Thymus (tissue), 11 donors: ENCODE results near the gene PCA3. TPM values are rescaled to one million over a fixed set of nuclear protein-coding genes. Genes with fewer than 3 reads are reported as not detected.
"Not testable (repeated sequence)": the region's sequence is repeated elsewhere in the genome, so short reads cannot be mapped to it uniquely, and the experiment has no call there.

Experiments
- DNase-seq, 9 donors: peaks; one replicate each; pipeline ENCODE4 v3.0.0-alpha.2; 2013; ENCODE audit warnings: low spot score in 9 of 9, low read depth in 6 of 9, missing footprints in 1 of 9
- H3K27ac ChIP-seq, 2 donors: one replicate each; pipeline ENCODE4 v1.5.1; 2013; ENCODE audit warnings: control low read depth in 1 of 2, low read depth in 1 of 2, low read length in 1 of 2, mild to moderate bottlenecking in 1 of 2, moderate library complexity in 1 of 2
- H3K27me3 ChIP-seq, 2 donors: one replicate each; pipeline ENCODE4 v1.5.1; 2013; ENCODE audit warnings: low read length in 1 of 2; ENCODE audit not compliant: control insufficient read depth in 2 of 2, insufficient read depth in 1 of 2
- H3K36me3 ChIP-seq, 2 donors: one replicate each; pipeline ENCODE4 v1.5.1; 2013; ENCODE audit warnings: low read length in 1 of 2, mild to moderate bottlenecking in 1 of 2, moderate library complexity in 1 of 2; ENCODE audit not compliant: control insufficient read depth in 2 of 2, insufficient read depth in 2 of 2
- H3K4me1 ChIP-seq, 2 donors: one replicate each; pipeline ENCODE4 v1.5.1; 2013; ENCODE audit warnings: low read length in 2 of 2; ENCODE audit not compliant: control insufficient read depth in 2 of 2, insufficient read depth in 2 of 2
- H3K4me3 ChIP-seq, 2 donors: one replicate each; pipeline ENCODE4 v1.5.1; 2013; ENCODE audit warnings: low read length in 2 of 2, control low read depth in 1 of 2, mild to moderate bottlenecking in 1 of 2
- H3K9me3 ChIP-seq, 2 donors: one replicate each; pipeline ENCODE4 v1.5.1; 2013; ENCODE audit warnings: low read length in 1 of 2, mild to moderate bottlenecking in 1 of 2; ENCODE audit not compliant: control insufficient read depth in 2 of 2, insufficient read depth in 1 of 2
- WGBS: extraction: QIAGEN DNeasy Blood & Tissue Kit; methylation state at CpG from one replicate; pipeline ENCODE4 v1.1.7; 2013; 5-methylcytosine and 5-hydroxymethylcytosine counted together
- polyA plus RNA-seq: library from polyadenylated mRNA; stranded (reverse); fragments of 200-250 nt; gene quantifications from one replicate; pipeline ENCODE4 v1.2.3, GENCODE V29; 2013
- total RNA-seq: library from RNA; stranded (reverse); fragments of 120-200 nt; gene quantifications from one replicate; pipeline ENCODE4 v1.2.4, GENCODE V29; 2013
- donor health status: healthy.

The PCA3 gene
- total and polyA plus RNA-seq, 2 donors, result 0.09 TPM

DNA sequence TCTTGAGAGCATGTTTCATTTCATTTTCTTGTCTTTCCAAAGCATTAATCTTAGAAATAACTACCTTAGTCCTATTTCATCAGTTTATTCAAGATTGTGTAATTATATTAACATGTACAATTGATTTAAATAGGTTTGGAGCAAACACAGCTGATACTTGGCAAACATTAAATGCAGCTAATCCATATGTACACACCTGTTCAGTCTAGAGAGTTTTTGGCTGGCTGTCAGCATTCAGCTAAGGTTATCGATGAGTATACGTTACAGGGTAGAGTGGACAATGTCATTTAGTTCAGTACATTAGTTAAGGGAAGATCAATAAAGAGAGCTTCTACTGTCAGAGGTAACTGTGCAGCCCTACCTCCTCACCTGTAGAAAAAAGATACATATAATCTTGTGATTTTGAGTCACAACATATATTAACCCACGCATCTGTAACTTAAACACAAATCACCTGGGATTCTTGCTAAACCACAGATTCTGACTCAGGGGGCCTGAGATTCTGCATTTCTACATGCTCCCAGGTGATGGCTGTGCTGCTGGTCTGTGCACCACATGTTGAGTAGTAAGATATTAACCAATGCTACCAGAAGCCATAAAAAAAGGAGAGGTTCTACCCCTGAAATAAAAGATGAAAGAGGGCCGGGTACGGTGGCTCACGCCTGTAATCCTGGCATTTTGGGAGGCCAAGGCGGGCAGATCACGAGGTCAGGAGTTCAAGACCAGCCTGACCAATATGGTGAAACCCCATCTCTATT, 34.1 kb upstream of the PCA3 start:
- H3K27me3 ChIP-seq, result peaks cover 0 to 3% of the 10 kb centered on the region in 2 donors
- H3K4me3 ChIP-seq, result no peak overlapping the region
- H3K4me1 ChIP-seq, result no peaks in the 10 kb centered on the region
- H3K9me3 ChIP-seq, result no peaks in the 10 kb centered on the region
- DNase-seq, result no peak
- no peaks in the 10 kb centered on the region for H3K36me3 ChIP-seq
- H3K27ac ChIP-seq, result no peak overlapping the region
- WGBS, result 98% methylated on average over 8 of the region's 8 CpGs

DNA sequence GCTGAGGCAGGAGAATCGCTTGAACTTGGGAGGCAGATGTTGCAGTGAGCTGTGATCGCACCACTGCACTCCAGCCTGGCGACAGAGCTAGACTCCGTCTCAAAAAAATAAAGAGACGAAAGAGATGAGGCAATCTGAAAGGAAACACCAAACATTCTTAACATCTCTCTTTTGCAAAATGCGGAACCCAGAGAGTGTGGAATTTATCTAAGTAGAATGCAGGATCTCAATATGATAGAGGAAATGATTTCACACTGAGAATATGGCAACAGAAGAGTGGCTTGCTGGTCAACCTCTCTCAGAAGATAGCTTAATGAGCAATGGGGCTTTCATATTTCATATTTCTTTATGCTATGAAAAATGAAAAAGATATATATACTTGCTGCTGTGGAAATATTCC, 33.4 kb upstream of the PCA3 start:
- peaks cover 0 to 2% of the 10 kb centered on the region in 2 donors for H3K27me3 ChIP-seq
- no peaks in the 10 kb centered on the region for H3K36me3 ChIP-seq
- DNase-seq, result no peak
- no peaks in the 10 kb centered on the region for H3K4me1 ChIP-seq
- H3K27ac ChIP-seq, result no peak overlapping the region
- H3K9me3 ChIP-seq, result no peaks in the 10 kb centered on the region
- no peak overlapping the region for H3K4me3 ChIP-seq
- 93% methylated on average over 6 of the region's 6 CpGs for WGBS

DNA sequence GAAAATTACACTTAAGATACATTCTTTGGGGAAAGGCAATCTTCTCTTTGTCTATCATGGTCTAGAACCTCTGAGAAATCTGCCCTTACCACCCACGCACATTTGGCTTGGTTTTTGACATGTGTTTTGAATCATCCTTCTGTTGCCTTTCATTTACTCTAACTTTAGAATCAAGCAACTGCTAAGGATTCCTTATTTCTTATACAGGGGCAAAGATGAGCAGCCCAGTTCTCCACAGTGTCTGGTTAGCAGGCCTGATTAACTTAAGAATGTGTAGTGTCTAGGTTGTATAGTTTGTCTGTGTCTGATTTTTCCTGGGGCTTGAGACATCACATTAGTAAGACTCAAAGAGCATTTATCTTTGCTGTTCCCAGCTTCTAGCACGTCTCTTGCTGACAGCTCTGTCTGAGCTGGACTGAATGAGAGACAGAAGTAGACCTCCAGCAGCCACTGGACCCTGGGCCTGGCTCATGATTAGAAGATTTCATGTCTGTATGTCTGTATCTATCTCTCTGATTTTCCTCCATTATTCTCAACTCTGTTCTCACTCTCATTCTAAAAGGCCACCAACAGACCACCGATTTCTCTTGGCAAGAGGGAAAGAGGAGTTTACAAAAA, 31.8 kb upstream of the PCA3 start:
- Histone ChIP-seq H3K9me3 (no peaks in the 10 kb centered on the region), H3K27ac (no peak overlapping the region), H3K4me3 (no peak overlapping the region), H3K27me3 (no peaks in the 10 kb centered on the region), H3K4me1 (no peaks in the 10 kb centered on the region), H3K36me3 (no peaks in the 10 kb centered on the region)
- DNase-seq, result no peak
- WGBS, result 82% methylated on average over 3 of the region's 3 CpGs

DNA sequence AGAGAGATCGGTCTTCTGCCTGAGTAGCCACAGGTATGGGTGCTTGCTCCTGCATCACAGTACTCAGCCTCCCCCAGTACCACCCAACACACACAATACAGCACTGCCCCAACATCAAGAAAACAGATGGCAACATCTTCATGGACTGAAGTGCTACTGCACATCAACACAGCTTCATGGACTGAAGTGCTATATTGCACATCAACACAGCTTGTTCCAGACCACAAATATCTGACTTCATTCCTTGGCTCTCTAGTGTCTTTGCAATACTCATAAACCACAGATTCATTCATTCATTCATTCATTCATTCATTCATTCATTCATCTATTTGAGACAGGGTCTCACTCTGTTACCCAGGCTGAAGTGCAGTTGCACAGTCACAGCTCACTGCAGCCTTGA, 31.1 kb upstream of the PCA3 start:
- Histone ChIP-seq H3K4me3 (no peak overlapping the region), H3K9me3 (no peaks in the 10 kb centered on the region), H3K27me3 (no peaks in the 10 kb centered on the region), H3K4me1 (no peaks in the 10 kb centered on the region), H3K27ac (no peak overlapping the region), H3K36me3 (no peaks in the 10 kb centered on the region)
- DNase-seq, result no peak
- WGBS, result 98% methylated on average over 1 of the region's 1 CpG

DNA sequence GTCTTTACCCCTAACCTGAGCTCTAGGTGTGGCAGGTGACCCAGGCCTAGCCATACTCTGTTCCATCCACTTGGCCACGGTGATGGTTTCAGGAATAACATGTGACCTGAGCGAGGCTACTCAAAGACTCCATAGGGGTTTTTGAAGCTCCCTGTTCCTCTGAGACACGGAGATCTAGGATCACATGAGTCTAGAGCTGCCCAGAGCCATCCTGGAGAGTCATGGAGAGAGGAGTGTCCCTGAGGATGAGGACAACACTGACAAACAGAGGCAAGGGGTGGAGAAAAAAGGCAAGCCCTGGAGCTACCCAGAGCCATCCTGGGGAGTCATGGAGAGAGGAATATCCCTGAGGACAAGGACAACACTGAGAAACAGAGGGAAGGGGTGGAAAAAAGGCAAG, 29.5 kb upstream of the PCA3 start:
- Histone ChIP-seq H3K27ac (no peak overlapping the region), H3K4me3 (no peak overlapping the region), H3K9me3 (no peaks in the 10 kb centered on the region), H3K36me3 (no peaks in the 10 kb centered on the region), H3K27me3 (no peaks in the 10 kb centered on the region), H3K4me1 (no peaks in the 10 kb centered on the region)
- DNase-seq, result no peak
- WGBS, result 93% methylated on average over 3 of the region's 3 CpGs

DNA sequence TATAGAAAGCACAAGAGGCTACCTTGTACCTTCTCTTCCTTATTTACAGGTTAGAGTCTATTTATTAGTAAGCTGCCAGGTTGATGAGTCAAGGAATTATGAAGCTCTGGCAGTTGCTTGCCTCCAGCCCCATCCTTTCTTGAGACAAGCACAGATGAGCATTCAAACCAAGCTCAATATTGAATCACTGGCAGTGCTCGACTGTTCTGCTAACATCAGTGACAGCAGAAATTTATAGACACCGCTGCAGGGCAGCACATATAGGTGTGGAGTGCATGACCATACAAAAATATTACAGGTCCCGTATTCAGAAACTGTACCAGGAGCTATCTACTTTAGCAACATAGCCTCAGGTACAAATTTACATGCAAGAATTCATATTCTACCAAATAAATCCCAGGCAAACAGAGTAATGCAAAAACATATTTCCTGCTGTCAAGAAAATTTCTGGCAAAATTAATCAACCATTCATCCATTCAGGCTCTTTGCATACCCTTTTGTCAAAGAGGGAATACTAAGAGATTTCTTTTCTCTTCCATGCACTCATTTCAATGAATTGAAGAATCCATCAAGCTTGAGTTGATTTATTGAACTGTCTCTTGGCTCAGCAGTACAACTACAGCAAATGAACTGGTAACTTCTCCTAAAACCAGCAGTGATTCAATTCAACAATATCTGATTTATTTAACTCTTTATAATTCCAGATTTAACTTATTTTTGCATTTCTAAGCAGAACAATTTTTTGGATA, 26.9 kb upstream of the PCA3 start:
- no peak for DNase-seq
- Histone ChIP-seq H3K4me3 (no peak overlapping the region), H3K36me3 (no peaks in the 10 kb centered on the region), H3K9me3 (no peaks in the 10 kb centered on the region), H3K27ac (no peak overlapping the region), H3K4me1 (no peaks in the 10 kb centered on the region), H3K27me3 (no peaks in the 10 kb centered on the region)
- WGBS, result 67% methylated on average over 3 of the region's 3 CpGs

DNA sequence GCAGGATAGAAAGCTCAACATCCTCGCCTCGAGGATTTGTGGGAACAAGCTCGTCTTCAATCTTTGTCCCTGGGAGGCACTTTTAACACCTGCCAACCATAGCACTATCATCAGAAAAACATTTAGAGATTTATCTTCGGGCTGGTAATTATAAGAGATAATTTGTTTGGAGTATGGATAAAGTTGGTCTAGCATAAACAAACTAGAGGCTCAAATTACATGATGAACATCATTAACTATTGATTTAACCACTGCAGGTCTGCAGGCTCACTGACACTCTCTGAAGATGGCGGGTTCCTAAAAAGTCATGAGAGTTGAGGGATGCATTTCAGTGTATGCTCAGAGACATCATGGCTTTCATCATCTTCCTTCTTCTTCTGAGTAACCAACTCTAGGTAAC, 25.8 kb upstream of the PCA3 start:
- no peaks in the 10 kb centered on the region for H3K9me3 ChIP-seq
- no peak overlapping the region for H3K4me3 ChIP-seq
- 96% methylated on average over 5 of the region's 5 CpGs for WGBS
- H3K4me1 ChIP-seq, result no peaks in the 10 kb centered on the region
- H3K36me3 ChIP-seq, result no peaks in the 10 kb centered on the region
- DNase-seq, result no peak
- no peak overlapping the region for H3K27ac ChIP-seq
- no peaks in the 10 kb centered on the region for H3K27me3 ChIP-seq

DNA sequence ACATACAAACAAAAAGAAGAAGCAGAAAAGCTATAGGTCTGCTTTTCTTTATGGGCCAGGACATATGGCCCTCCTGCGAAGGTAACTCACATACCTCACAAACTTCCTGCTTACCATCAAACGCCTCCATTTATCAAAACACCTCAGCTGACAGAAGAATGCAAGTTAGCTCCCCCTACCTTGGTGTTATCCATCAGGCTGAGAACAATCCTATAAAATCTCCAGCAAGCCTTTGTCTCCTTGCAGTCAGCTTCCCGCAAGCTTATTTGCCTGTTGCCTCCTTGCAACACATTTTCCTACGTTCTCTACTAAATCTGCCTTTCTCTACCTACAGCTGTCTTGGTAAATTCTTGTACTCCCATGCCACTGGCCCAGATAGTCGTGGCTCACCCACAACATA, 22.7 kb upstream of the PCA3 start:
- Histone ChIP-seq H3K36me3 (no peaks in the 10 kb centered on the region), H3K27me3 (no peaks in the 10 kb centered on the region), H3K4me3 (no peak overlapping the region), H3K9me3 (no peaks in the 10 kb centered on the region), H3K27ac (no peak overlapping the region), H3K4me1 (no peaks in the 10 kb centered on the region)
- no peak for DNase-seq
- 92% methylated on average over 5 of the region's 5 CpGs for WGBS

DNA sequence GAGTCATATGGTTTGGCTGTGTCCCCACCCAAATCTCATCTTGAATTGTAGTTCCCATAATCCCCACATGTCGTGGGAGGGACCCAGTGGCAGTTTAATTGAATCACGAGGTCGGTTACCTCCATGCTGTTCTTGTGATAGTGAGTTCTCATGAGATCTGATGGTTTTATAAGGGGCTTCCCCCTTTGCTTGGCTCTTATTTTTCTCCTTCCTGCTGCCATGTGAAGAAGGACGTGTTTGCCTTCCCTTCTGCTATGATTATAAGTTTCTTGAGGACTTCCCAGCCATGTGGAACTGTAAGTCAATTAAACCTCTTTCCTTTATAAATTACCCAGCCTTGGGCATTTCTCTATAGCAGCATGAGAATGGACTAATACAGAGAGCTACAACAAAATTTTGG, 21.3 kb upstream of the PCA3 start:
- 96% methylated on average over 4 of the region's 4 CpGs for WGBS
- DNase-seq, H3K9me3 ChIP-seq, H3K36me3 ChIP-seq, H3K4me3 ChIP-seq, H3K27me3 ChIP-seq, H3K4me1 ChIP-seq, H3K27ac ChIP-seq: not testable (repeated sequence)
